SU-DHL-6 (cell line): Measurements from ENCODE around the gene ARHGAP28.
"Not testable (repeated sequence)": the region's sequence is repeated elsewhere in the genome, so short reads cannot be mapped to it uniquely, and the experiment has no call there.

ENCODE experiments used
- CTCF ChIP-seq: fragments of 200-600 bp; sonication (generic); IDR thresholded peaks from one replicate; pipeline ENCODE4 v1.5.1; 2017; ENCODE audit warnings: antibody characterized with exemption, mild to moderate bottlenecking, low read length, moderate library complexity; ENCODE audit not compliant: insufficient read depth, poor library complexity, severe bottlenecking
- EZH2phosphoT487 ChIP-seq: fragments of 200-600 bp; sonication (generic), shearing (Covaris generic); conservative IDR thresholded peaks from 2 replicates; pipeline ENCODE4 v1.6.1; 2018; ENCODE audit warnings: mild to moderate bottlenecking, antibody characterized with exemption, low read length, moderate library complexity, mixed read lengths

GRCh38 chr18:6800309-6800708 lies 70.8 kb downstream of the ARHGAP28 start:
- TF ChIP-seq CTCF, EZH2phosphoT487: not testable (repeated sequence)
